DND-41 (cell line): ENCODE data around the gene MAP2K5.
A peak's percentile ranks its signal among the peaks of the same experiment; 100 is the strongest.

ENCODE experiments used
- ATAC-seq: fragments of 200-7000 bp; cut with Tn5 transposase; 3 replicates; pipeline ENCODE4 v1.9.1; 2021; ENCODE audit warnings: low read depth; ENCODE audit not compliant: insufficient read depth
- DNase-seq: peaks from one replicate; pipeline ENCODE4 v3.0.0-alpha.2; 2020
- H2AFZ ChIP-seq: 2 replicates; pipeline ENCODE4 v1.6.0; 2012; ENCODE audit warnings: low read depth, low read length
- H3K27ac ChIP-seq: 2 replicates; pipeline ENCODE4 v1.5.1; 2012; ENCODE audit warnings: low read length, inconsistent platforms
- H3K27me3 ChIP-seq: fragments of 200-600 bp; sonication (generic); 2 replicates; pipeline ENCODE4 v1.6.0; 2012; ENCODE audit warnings: low read length, mild to moderate bottlenecking, inconsistent platforms; ENCODE audit not compliant: insufficient read depth, poor library complexity
- H3K36me3 ChIP-seq: 2 replicates; pipeline ENCODE4 v1.5.1; 2012; ENCODE audit warnings: low read length, inconsistent platforms; ENCODE audit not compliant: insufficient read depth
- H3K4me1 ChIP-seq: 2 replicates; pipeline ENCODE4 v1.5.1; 2012; ENCODE audit warnings: mild to moderate bottlenecking, low read length; ENCODE audit not compliant: insufficient read depth
- H3K4me2 ChIP-seq: 2 replicates; pipeline ENCODE4 v1.6.0; 2012; ENCODE audit warnings: mild to moderate bottlenecking, moderate library complexity, low read length, inconsistent platforms; ENCODE audit not compliant: insufficient read depth
- H3K4me3 ChIP-seq, 2 experiments: fragments of 200-600 bp in 1 of 2; shearing (Covaris generic) in 1 of 2; 2 replicates each; pipeline ENCODE4 v1.5.1; 2012 to 2016; ENCODE audit warnings: inconsistent platforms in 2 of 2, low read length in 2 of 2, mild to moderate bottlenecking in 2 of 2, low read depth in 1 of 2, moderate library complexity in 1 of 2
- H3K79me2 ChIP-seq: 2 replicates; pipeline ENCODE4 v1.6.0; 2012; ENCODE audit warnings: low read length, inconsistent platforms; ENCODE audit not compliant: insufficient read depth
- H3K9ac ChIP-seq: 2 replicates; pipeline ENCODE4 v1.6.0; 2012; ENCODE audit warnings: low read depth, mild to moderate bottlenecking, inconsistent platforms, low read length, moderate library complexity
- H3K9me3 ChIP-seq: 2 replicates; pipeline ENCODE4 v1.5.1; 2012; ENCODE audit warnings: low read length, moderate library complexity, mild to moderate bottlenecking, inconsistent platforms; ENCODE audit not compliant: insufficient read depth, severe bottlenecking
- H4K20me1 ChIP-seq: 2 replicates; pipeline ENCODE4 v1.6.0; 2012; ENCODE audit warnings: low read length; ENCODE audit not compliant: insufficient read depth
- EZH2 ChIP-seq: IDR thresholded peaks from 3 replicates; pipeline ENCODE4 v1.6.1; 2012; ENCODE audit warnings: borderline replicate concordance, low read depth, mild to moderate bottlenecking, moderate library complexity, low read length, inconsistent platforms; ENCODE audit not compliant: severe bottlenecking
- TF ChIP-seq, protein P1 (sequence below): IDR thresholded peaks from 2 replicates; pipeline ENCODE4 v1.5.1; 2012; ENCODE audit warnings: borderline replicate concordance, low read length, moderate library complexity, mild to moderate bottlenecking; ENCODE audit not compliant: poor library complexity, severe bottlenecking; ENCODE audit errors: extremely low read depth

MAP2K5 gene

GRCh38 chr15:67808821-67809220 lies 266.3 kb downstream of the MAP2K5 start:
- Histone ChIP-seq H3K9me3 (no peaks in the 10 kb centered on the region), H3K79me2 (no peaks in the 10 kb centered on the region), H3K4me2 (no peak overlapping the region), H4K20me1 (no peaks in the 10 kb centered on the region), H3K27me3 (no peaks in the 10 kb centered on the region), H3K36me3 (peaks cover 15% of the 10 kb centered on the region; the same call in 1 of the 2 replicates), H3K4me3 (no peak overlapping the region), H3K4me1 (peaks cover 5% of the 10 kb centered on the region; the same call in 1 of the 2 replicates), H3K27ac (no peak overlapping the region), H3K9ac (no peak overlapping the region), H2AFZ (no peak overlapping the region)
- no peak for DNase-seq
- TF ChIP-seq EZH2: no peak
- TF ChIP-seq, protein P1, sequence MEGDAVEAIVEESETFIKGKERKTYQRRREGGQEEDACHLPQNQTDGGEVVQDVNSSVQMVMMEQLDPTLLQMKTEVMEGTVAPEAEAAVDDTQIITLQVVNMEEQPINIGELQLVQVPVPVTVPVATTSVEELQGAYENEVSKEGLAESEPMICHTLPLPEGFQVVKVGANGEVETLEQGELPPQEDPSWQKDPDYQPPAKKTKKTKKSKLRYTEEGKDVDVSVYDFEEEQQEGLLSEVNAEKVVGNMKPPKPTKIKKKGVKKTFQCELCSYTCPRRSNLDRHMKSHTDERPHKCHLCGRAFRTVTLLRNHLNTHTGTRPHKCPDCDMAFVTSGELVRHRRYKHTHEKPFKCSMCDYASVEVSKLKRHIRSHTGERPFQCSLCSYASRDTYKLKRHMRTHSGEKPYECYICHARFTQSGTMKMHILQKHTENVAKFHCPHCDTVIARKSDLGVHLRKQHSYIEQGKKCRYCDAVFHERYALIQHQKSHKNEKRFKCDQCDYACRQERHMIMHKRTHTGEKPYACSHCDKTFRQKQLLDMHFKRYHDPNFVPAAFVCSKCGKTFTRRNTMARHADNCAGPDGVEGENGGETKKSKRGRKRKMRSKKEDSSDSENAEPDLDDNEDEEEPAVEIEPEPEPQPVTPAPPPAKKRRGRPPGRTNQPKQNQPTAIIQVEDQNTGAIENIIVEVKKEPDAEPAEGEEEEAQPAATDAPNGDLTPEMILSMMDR: no peak
- no peak for ATAC-seq

- TF ChIP-seq, protein P1: no peak
- no peak for TF ChIP-seq EZH2
- ATAC-seq: no peak
These were observed 266.9 kb downstream of the MAP2K5 start for GRCh38 chr15:67809441-67809840.

DNA sequence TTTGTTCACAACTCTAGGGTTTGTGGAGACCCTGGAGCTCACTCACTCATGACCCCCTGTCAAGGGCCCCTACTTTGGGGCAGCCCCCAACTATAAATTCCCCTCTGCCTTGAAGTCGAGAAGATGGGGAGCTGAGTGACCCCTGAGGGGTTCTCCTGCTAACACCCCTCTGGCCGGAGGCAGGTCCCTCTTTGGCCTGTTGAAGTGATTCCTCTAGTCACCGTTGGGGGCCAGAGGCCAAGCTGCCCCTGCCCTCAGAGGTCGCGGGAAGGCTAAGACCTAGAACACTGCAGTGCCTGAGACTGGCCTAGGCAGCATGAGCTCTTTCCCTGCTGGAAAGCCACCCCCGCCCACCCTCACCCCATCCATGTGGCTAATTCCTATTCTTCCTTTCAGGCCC lies 267.4 kb downstream of the MAP2K5 start:
- DNase-seq: no peak
- TF ChIP-seq EZH2: no peak
- TF ChIP-seq, protein P1: no peak
- Histone ChIP-seq H3K27ac (no peak overlapping the region), H2AFZ (no peak overlapping the region), H3K79me2 (no peaks in the 10 kb centered on the region), H4K20me1 (no peaks in the 10 kb centered on the region), H3K27me3 (no peaks in the 10 kb centered on the region), H3K4me2 (no peak overlapping the region), H3K36me3 (peaks cover 15% of the 10 kb centered on the region; the same call in 1 of the 2 replicates), H3K4me3 (no peak overlapping the region), H3K9me3 (no peaks in the 10 kb centered on the region), H3K9ac (no peak overlapping the region), H3K4me1 (peaks cover 2% of the 10 kb centered on the region; the same call in 1 of the 2 replicates)
- no peak for ATAC-seq

More at GRCh38 chr15:67809441-67809840, 266.9 kb downstream of the MAP2K5 start:
- Histone ChIP-seq H3K27ac (no peak overlapping the region), H3K27me3 (no peaks in the 10 kb centered on the region), H3K4me3 (no peak overlapping the region), H3K79me2 (no peaks in the 10 kb centered on the region), H3K9ac (no peak overlapping the region), H4K20me1 (no peaks in the 10 kb centered on the region), H3K36me3 (peaks cover 15% of the 10 kb centered on the region; the same call in 1 of the 2 replicates), H3K4me1 (peaks cover 2% of the 10 kb centered on the region; the same call in 1 of the 2 replicates), H3K4me2 (no peak overlapping the region), H2AFZ (no peak overlapping the region), H3K9me3 (no peaks in the 10 kb centered on the region)
- no peak for DNase-seq

DNA sequence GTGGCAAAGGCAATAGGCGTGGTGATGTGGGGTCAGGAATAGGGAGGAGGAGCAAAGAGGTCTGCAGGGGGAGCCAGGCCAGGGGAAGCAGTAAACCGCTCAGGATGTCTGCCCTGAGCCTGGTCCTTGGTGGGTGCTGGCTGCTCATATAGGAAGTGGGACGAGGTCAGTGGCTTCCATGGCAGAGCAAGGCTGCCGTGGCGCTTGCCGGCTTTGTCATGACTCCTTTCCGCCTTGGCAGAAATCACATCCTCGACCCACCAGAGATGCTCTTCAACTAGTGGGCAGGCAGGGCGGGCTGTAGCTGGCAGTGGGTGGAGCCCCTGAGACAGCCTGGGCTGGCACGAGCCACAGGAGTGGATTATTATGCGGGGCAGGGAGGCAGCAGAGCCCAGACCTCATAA lies 269.7 kb downstream of the MAP2K5 start:
- no peak for DNase-seq
- no peaks in the 10 kb centered on the region for H3K4me1 ChIP-seq
- 0 out of 3 replicates have a peak, but pooled peaks have one; percentile 19 for ATAC-seq
- no peak overlapping the region for H2AFZ ChIP-seq
- no peaks in the 10 kb centered on the region for H4K20me1 ChIP-seq
- peaks cover 16% of the 10 kb centered on the region; the same call in 1 of the 2 replicates for H3K36me3 ChIP-seq
- no peak overlapping the region for H3K9ac ChIP-seq
- H3K4me2 ChIP-seq: no peak overlapping the region
- H3K4me3 ChIP-seq: no peak overlapping the region
- no peaks in the 10 kb centered on the region for H3K9me3 ChIP-seq
- H3K27ac ChIP-seq: no peak overlapping the region
- TF ChIP-seq, protein P1: no peak
- no peak for TF ChIP-seq EZH2
- no peaks in the 10 kb centered on the region for H3K79me2 ChIP-seq
- H3K27me3 ChIP-seq: no peaks in the 10 kb centered on the region
